Heart left ventricle (tissue), 16 donors: ENCODE measurements around the gene KREMEN1. TPM values are rescaled to one million over a fixed set of nuclear protein-coding genes. Genes with fewer than 3 reads are reported as not detected.

ENCODE experiments used
- ATAC-seq, 4 donors: fragments of 200-7000 bp; cut with Tn5 transposase; one replicate each; pipeline ENCODE4 v1.9.1; 2020 to 2022; ENCODE audit warnings: moderate library complexity in 4 of 4, mild to moderate bottlenecking in 3 of 4, moderate number of reproducible peaks in 1 of 4
- DNase-seq, 5 donors: peaks; one replicate each; pipeline ENCODE4 v3.0.0-alpha.2; 2020
- H3K27ac ChIP-seq, 12 donors: fragments of 200-600 bp; sonication (generic) in 4 of 12; one replicate each; pipeline versions ENCODE4 v1.5.0 to v1.8.0; 2016 to 2022; ENCODE audit warnings: mild to moderate bottlenecking in 2 of 12
- H3K27me3 ChIP-seq, 9 donors: fragments of 200-600 bp; sonication (generic) in 2 of 9; one replicate each; pipeline versions ENCODE4 v1.5.1 to v1.8.0; 2016 to 2022; ENCODE audit warnings: mild to moderate bottlenecking in 3 of 9
- H3K36me3 ChIP-seq, 9 donors: fragments of 200-600 bp; sonication (generic) in 2 of 9; one replicate each; pipeline versions ENCODE4 v1.5.0 to v1.8.0; 2018 to 2022; ENCODE audit warnings: mild to moderate bottlenecking in 2 of 9
- H3K4me1 ChIP-seq, 12 donors: fragments of 200-600 bp; sonication (generic) in 4 of 12; one replicate each; pipeline versions ENCODE4 v1.5.0 to v1.8.0; 2016 to 2022; ENCODE audit warnings: mild to moderate bottlenecking in 3 of 12
- H3K4me3 ChIP-seq, 12 donors: fragments of 200-600 bp; sonication (generic) in 4 of 12; one replicate each; pipeline versions ENCODE4 v1.5.0 to v1.8.0; 2017 to 2022; ENCODE audit warnings: mild to moderate bottlenecking in 9 of 12, moderate library complexity in 4 of 12
- H3K9me3 ChIP-seq, 12 donors: fragments of 200-600 bp; sonication (generic) in 4 of 12; one replicate each; pipeline versions ENCODE4 v1.5.0 to v1.8.0; 2016 to 2022; ENCODE audit warnings: mild to moderate bottlenecking in 1 of 12
- CTCF ChIP-seq, 12 donors: fragments of 200-600 bp; sonication (generic) in 4 of 12; IDR thresholded peaks; one replicate each; pipeline versions ENCODE4 v1.5.0 to v1.8.0; 2018 to 2022; ENCODE audit warnings: antibody characterized with exemption in 12 of 12, mild to moderate bottlenecking in 5 of 12
- POLR2A ChIP-seq, 2 donors: fragments of 450-650 bp; IDR thresholded peaks; one replicate each; pipeline ENCODE4 v1.6.1; 2017; ENCODE audit warnings: antibody characterized with exemption in 2 of 2, mild to moderate bottlenecking in 2 of 2, moderate library complexity in 2 of 2
- WGBS, 4 donors: extraction: QIAGEN DNeasy Blood & Tissue Kit in 2 of 4; methylation state at CpG; one replicate each; pipeline versions ENCODE4 v1.1.5 to v1.1.7; 2013 to 2018; 5-methylcytosine and 5-hydroxymethylcytosine counted together
- intact Hi-C, 10 donors: fragments of 100-400 bp; cut with DNase I; formaldehyde crosslinking; loops; one replicate each; pipeline versions ENCODE4 v1.11.1 to v1.14.2; 2022
- polyA plus RNA-seq, 2 donors: library from polyadenylated mRNA; stranded (reverse); fragments of 200-250 nt; gene quantifications; one replicate each; pipeline ENCODE4 v1.2.3, GENCODE V29; 2013
- total RNA-seq, 9 donors: library from RNA; depleted of rRNA in 2 of 9; stranded (reverse); fragments of >200 nt in 2 of 9; fragmentation: NEBNext Ultra II Directional in 3 of 9; extraction: Animal tissue kit (Norgen Biotek cat#: 25700) in 3 of 9; gene quantifications; one replicate each; pipeline versions ENCODE4 v1.1.0 to v1.2.4, GENCODE V29; 2016 to 2023
- donor health status: ischemic (EF 13 %, LVEDD 7.1; RV severe dilation, severe dysfunction).
- donor health status: healthy with polysubstance abuse.
- donor health status: DM: no; HTN: yes; CAD: no.
- donor health status: DM: no; HTN: no; CAD: no.
- donor health status: ischemic (EF 25% LVEDD 6.9; RV normal size, moderate dysfunction).
- donor health status: ischemic (EF 25% LVEDD 5.7; RV mildly dilated, moderate dysfunction).
- donor health status: healthy.
- donor health status: DM: yes; HTN: yes; CAD: no.
- donor health status: ischemic (EF 35%, LVEDD 5.7; RV mildly dilated, moderate dysfunction).
- donor health status: nonischemic (EF 11% LVEDD 7.7; RV severe dilation, severe dysfunction).
- donor health status: DM: yes; HTN: yes; CAD: no.
- donor health status: PGD.
- donor health status: ischemic (EF 29% LVEDD 5.4; RV normal size, mild dysfunction).
- donor health status: nonischemic (EF 23%, LVEDD 6.1; RV moderate dilation, normal function).

KREMEN1 gene
- total and polyA plus RNA-seq, 11 donors: 24.3 to 67.8 (median 36.4) TPM

GRCh38 chr22:29028468-29028867 lies 44.4 kb upstream of the KREMEN1 start:
- Histone ChIP-seq H3K4me1 (peaks cover 0 to 42% (median 22%) of the 10 kb centered on the region in 12 donors), H3K36me3 (no peaks in the 10 kb centered on the region), H3K9me3 (no peaks in the 10 kb centered on the region), H3K27ac (no peak overlapping the region), H3K27me3 (peaks cover 0 to 8% (median 0%) of the 10 kb centered on the region in 9 donors), H3K4me3 (no peak overlapping the region)
- DNase-seq (no peak), ATAC-seq (no peak)
- no peak for TF ChIP-seq CTCF (IDR thresholded peaks at IDR 0.05)
- no peak for TF ChIP-seq POLR2A (IDR thresholded peaks at IDR 0.05)
- 92 to 95% (median 93%) methylated on average over 4 of the region's 4 CpGs for WGBS, 4 donors
- intact Hi-C loops: no loop called here

GRCh38 chr22:29029202-29030000 lies 43.4 kb upstream of the KREMEN1 start:
- intact Hi-C loops: no loop called here
- Histone ChIP-seq H3K27me3 (peaks cover 0 to 8% (median 0%) of the 10 kb centered on the region in 9 donors), H3K4me3 (no peak overlapping the region), H3K27ac (peak overlapping the region in 1 of 12 donors; percentile 82), H3K4me1 (peaks cover 0 to 32% (median 17%) of the 10 kb centered on the region in 12 donors), H3K36me3 (no peaks in the 10 kb centered on the region), H3K9me3 (no peaks in the 10 kb centered on the region)
- no peak for ATAC-seq
- no peak for TF ChIP-seq POLR2A (IDR thresholded peaks at IDR 0.05)
- TF ChIP-seq CTCF (IDR thresholded peaks at IDR 0.05): no peak
- DNase-seq: no peak
- 93 to 97% (median 95%) methylated on average over 9 of the region's 9 CpGs for WGBS, 4 donors

DNA sequence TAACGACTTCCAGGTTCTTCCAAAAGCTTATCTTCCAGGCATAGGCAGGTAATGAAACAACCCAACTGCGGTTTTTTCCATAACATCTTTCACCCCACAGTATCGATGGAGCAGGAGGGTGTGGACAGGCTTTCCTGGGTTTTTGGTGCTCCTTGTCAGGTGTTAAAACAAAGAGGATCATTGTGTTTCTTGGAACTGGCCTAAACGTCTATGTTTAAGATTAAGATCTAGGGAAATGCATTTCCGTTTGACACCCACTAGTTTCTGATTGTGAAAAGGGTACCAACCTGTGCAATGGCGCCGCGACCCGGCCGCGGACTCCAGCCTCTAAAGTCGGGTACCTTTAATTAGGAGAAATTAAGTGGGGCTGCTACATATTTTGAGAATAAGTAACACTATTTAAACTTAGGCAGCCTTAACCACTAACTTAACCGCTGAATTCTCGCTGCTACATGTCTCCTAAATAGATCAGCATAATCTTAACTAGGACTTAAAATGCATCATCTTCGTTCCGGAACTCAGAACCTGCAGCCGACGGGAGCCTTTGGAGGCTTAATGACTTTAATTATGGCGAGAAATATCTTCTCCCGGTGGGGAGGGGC lies 42.7 kb upstream of the KREMEN1 start:
- no peaks in the 10 kb centered on the region for H3K36me3 ChIP-seq
- DNase-seq: no peak
- no peak for ATAC-seq
- H3K27ac ChIP-seq: peak overlapping the region in 11 of 12 donors; percentile 8 to 85 (median 75)
- peaks cover 0 to 30% (median 15%) of the 10 kb centered on the region in 12 donors for H3K4me1 ChIP-seq
- intact Hi-C loops: loop anchor here in 5 of 10 donors (1.0 to 10.0 kb wide), 5 partner anchors 25 to 425 kb away; partner anchors contain the start of gene ZNRF3 (in 3 of the 5)
- TF ChIP-seq CTCF (IDR thresholded peaks at IDR 0.05) (no peak), POLR2A (IDR thresholded peaks at IDR 0.05) (no peak)
- 22 to 35% (median 27%) methylated on average over 20 of the region's 20 CpGs for WGBS, 4 donors
- peak overlapping the region; percentile 22 to 60 (median 54) for H3K4me3 ChIP-seq
- H3K27me3 ChIP-seq: peaks cover 0 to 8% (median 0%) of the 10 kb centered on the region in 9 donors
- H3K9me3 ChIP-seq: no peaks in the 10 kb centered on the region
